CD4-positive, alpha-beta T cell treated with Interleukin-4 for 4 hours (primary cell): Measurements from ENCODE around the gene TMEM95.
A peak's percentile ranks its signal among the peaks of the same experiment; 100 is the strongest.
"Not testable (repeated sequence)": the region's sequence is repeated elsewhere in the genome, so short reads cannot be mapped to it uniquely, and the experiment has no call there.

Source experiments
- DNase-seq: peaks from one replicate; pipeline ENCODE4 v3.0.0-alpha.2; 2020

TMEM95 gene

GRCh38 chr17:7348478-7349242 is 6.3 kb upstream of the TMEM95 start:
- no peak for DNase-seq

- peak; percentile 84 for DNase-seq
Observed at GRCh38 chr17:7351665-7352502, 3.1 kb upstream of the TMEM95 start, which contains the start of gene KCTD11. Gene KCTD11 (plus strand): TSS chr17:7352162.

GRCh38 chr17:7352503-7352889 is 2.5 kb upstream of the TMEM95 start:
- no peak for DNase-seq

- DNase-seq: no peak
Observed at GRCh38 chr17:7352910-7353635, 1.9 kb upstream of the TMEM95 start.

DNA sequence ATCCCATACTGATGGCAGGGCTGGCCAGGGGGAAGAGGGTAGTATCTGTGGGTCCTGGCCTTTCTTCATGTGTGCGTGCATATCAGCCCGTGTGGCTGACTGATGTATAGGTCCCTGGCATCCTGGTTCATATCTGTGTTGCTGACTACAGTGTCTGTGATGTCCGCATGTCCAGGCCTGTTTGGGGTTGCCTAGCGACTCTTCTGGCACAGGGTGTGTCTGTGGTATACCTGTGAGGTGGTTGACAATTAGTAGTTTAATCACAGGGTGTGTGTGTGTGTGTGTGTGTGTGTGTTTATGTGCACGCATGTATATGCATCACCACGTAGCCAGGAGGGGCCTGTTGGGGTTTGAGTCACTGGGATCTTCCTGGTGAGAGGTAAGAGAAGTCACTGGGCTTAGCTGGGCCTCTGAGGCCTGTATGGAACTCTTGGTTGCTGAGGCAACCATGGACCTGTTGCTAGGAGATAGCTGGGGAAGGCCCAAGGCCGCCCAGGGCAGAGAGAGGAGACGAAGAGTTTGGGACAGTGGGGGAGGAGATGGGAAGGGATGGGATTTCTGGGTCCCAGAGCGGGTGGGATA is 603 bp upstream of the TMEM95 start:
- peak; percentile 80 for DNase-seq

GRCh38 chr17:7355573-7355972 is 617 bp downstream of the TMEM95 start:
- DNase-seq: no peak

- peak; percentile 82 for DNase-seq
Observed at GRCh38 chr17:7356072-7356549, 1.2 kb downstream of the TMEM95 start.

DNA sequence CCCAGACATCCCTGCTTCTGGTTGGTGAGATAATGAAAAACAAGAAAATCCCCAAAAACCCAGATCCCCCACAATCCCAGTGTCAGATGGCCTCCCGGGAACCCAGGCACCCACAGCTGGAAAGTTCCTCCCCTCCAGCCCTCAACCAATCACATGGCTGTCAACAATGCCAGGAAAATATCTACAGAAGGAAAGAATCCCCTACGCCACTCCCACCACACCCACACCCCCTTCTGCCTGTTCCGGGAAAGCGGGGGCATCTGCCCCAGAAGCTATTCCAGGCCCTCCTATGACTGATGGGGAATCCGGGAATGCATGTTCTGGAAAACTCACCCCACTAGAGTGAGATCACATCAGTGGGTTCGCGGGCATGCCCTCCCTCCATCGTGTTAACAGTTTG is 1.8 kb downstream of the TMEM95 start:
- no peak for DNase-seq

DNA sequence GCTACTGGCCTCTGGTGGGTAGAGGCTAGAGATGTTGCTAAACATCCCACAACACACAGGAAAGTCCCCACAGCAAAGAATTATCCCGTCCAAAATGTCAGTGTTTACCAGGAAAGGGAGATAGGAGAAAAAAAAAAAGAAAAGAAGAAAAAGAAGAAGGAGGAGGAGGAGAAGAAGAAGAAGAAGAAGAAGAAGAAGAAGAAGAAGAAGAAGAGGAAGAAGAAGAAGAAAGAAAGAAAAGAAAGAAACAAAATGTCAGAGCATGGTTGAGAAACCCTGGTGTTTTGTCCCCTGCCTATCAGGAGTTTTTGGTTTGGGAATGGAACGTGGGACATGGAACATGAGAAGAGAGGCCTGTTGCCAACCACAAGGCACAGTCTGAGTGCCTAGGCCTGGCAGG is 2.4 kb downstream of the TMEM95 start:
- no peak for DNase-seq

DNA sequence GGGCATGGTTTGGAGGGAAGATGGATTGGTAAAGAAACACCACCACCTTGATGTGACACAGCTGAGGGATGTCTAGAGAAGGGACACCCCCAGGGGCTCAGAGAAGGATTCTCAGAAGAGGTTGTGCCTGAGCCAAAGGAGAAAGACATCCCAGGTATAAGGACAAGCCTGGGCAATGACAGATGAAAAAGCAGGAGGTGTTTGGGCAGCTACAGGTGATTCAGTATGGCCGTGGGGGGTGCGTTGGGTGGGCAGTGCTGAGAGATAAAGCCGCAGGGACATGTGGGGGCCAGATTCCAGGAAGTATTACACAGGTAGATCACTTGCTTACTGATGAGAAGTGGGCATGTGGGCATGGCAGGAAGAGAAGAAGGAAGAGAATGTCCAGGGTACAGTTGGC is 7.0 kb downstream of the TMEM95 start:
- DNase-seq: no peak

DNA sequence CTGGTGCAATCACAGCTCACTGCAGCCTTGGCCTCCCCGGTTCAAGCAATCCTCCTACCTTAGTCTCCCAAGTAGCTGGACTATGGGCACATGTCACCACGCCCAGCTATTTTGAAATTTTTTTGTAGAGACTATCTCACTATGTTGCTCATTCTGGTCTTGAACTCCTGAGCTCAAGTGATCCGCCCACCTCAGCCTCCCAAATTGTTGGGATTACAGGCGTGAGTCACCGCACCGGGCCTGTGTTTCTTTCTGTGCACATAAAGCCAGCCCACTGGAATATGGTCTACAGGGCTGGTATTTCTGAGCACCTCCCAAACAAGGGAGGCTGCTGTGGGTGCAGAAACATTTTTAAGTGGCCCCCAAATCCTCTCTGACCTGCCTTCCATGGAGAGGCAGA is 8.4 kb downstream of the TMEM95 start:
- DNase-seq: no peak

DNA sequence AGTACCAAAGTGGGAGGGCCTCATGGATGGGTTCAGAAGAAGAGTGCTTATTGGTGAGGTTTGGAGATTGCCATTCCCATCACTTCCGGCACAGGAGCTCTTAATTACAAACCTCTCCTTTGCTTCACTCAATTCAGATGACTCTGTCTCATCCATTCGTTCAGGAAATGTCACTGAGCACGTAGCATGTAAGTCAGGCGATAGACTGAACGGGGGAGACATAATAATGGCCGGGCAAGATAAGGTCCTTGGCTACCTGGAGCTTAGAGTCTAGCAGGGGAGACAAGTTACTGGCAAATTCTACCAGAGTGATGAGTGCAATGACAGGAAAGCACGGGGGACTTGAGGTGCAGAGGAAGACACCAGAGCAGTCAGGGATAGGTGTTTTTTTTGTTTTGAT is 11.0 kb downstream of the TMEM95 start:
- DNase-seq: not testable (repeated sequence)

- DNase-seq: no peak
Observed at GRCh38 chr17:7367083-7367482, 12.1 kb downstream of the TMEM95 start.

DNA sequence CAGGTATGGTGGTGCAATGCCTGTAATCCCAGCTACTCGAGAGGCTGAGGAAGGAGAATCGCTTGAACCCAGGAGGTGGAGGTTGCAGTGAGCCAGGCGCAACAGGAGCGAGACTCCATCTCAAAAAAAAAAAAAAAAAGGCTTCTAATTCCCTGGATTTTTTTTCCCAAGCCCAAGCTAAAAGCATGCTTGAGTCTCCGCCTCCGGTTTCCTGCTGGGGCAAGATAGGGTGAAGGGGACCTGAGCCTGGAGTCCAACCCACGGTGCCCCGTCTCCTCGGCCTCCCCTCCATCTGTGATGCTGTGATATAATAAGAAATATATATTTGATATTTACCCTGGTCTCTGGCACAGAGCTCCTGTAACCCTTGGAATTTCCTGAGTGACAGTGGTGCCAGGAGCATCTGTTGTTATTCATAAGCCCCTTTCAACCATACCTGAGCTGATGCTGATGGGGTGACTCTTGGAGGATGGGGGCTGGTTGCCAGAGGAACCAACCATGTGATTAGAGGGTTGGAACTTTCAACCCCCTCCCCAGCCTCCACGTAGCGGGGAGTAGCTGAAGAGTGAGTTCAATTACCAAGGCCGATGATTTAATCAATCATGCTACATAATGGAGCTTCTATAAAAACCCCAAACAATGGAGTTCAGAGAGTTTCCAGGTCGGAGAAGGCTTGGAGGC is 13.1 kb downstream of the TMEM95 start:
- DNase-seq: no peak

GRCh38 chr17:7368599-7368994 is 13.6 kb downstream of the TMEM95 start:
- DNase-seq: not testable (repeated sequence)

DNA sequence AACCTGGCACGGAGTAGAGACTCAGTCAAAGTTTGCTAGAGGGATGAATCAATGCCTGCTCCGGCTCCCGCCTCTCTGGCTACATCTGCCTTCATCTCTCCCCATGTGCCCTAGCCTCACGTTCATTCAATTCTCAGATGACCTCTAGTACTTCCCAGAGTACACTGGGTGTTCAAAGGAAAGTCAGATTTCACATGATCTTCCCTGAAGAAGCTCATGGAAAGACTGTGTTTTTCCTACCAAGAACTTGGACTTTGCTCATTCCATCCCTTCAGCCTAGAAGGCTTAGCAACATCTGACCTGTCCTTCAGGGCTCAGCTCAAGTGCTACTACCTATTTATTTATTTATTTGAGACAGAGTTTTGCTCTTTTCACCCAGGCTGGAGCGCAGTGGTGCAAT is 14.9 kb downstream of the TMEM95 start:
- no peak for DNase-seq

DNA sequence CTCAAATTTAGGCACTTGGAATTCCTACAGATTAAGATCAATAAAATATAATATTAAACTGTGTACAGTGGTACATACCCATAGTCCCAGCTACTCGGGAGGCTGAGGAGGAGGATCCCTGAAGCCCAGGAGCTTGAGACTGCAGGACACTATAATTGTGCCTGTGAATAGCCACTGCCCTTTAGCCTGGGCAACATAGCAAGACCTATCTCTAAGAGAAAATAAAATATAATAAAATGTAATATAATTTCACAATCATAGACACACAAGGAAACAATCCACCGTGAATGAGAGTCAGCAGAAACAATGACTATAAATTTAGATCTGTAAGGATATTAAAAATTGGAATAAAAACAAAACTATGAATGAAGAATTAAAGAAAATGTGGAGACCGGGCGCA is 15.9 kb downstream of the TMEM95 start:
- no peak for DNase-seq

- no peak for DNase-seq
Observed at GRCh38 chr17:7374353-7374752, 19.4 kb downstream of the TMEM95 start.

GRCh38 chr17:7379134-7379533 is 24.2 kb downstream of the TMEM95 start:
- no peak for DNase-seq

DNA sequence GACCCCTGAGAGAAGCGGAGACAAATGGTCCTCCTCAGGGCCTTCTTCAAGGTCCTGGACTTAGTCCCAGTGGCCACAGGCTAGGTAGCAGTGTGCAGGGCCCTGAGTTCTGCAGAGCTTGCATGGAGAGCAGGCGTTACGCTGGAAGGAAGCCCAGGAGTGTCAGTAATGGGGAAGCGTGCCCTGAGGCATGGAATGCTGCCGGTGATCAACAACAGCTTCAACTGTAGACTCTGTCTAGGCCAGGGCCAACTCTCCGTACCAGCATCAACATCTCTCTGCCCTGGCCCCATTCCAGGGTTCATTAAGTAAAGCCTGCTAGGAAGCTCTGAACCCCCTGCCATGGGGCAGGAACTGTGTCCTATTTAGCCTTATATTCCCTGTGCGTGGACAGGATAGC is 25.4 kb downstream of the TMEM95 start:
- no peak for DNase-seq

GRCh38 chr17:7380855-7381683 is 26.1 kb downstream of the TMEM95 start, which contains the start of gene TNK1:
Gene TNK1 (plus strand): TSS chr17:7381089. CDS start chr17:7382927, 1,838 bp downstream.
- no peak for DNase-seq
